ENCODE results near the gene EDDM13. TPM values are rescaled to one million over a fixed set of nuclear protein-coding genes. Genes with fewer than 3 reads are reported as not detected.
A peak's percentile ranks its signal among the peaks of the same experiment; 100 is the strongest.
"Not testable (repeated sequence)": the region's sequence is repeated elsewhere in the genome, so short reads cannot be mapped to it uniquely, and the experiment has no call there.

The EDDM13 gene
- total RNA-seq, 3 donors from 2014 or later, result 0.46 to 0.98 (median 0.91) TPM

DNA sequence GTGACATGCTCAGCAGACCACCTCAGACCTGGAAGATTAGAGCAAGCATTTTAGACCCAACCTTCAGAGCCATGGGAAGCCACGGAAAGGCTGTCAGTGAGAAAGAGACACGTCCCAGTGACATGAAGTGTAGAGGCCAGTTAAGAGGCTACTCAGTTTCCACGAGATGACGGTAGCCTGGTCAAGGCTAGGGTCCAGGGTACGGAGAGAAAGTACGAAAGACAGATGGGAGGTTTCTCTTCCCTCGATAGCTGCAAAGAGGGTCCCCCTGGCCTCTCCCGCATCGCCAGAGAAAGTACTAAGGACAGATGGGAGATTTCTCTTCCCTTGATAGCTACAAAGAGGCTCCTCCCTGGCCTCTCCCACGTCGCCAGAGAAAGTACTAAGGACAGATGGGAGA, 33.5 kb downstream of the EDDM13 start:
- no peaks in the 10 kb centered on the region for H3K9me3 Mint-ChIP-seq
- H3K4me1 Mint-ChIP-seq (ENCODE audit: low read depth), result peaks cover 16% of the 10 kb centered on the region
- H3K4me3 Mint-ChIP-seq, result no peak overlapping the region
- peaks cover 29% of the 10 kb centered on the region for H3K36me3 Mint-ChIP-seq (ENCODE audit: insufficient read depth)
- no peaks in the 10 kb centered on the region for H3K27me3 Mint-ChIP-seq (ENCODE audit: low read depth)
- no peak for DNase-seq
- no peak for ATAC-seq

GRCh38 chr19:56307062-56307461, 34.5 kb downstream of the EDDM13 start:
- H3K36me3 Mint-ChIP-seq (ENCODE audit: insufficient read depth), result peaks cover 32% of the 10 kb centered on the region
- H3K27me3 Mint-ChIP-seq (ENCODE audit: low read depth); H3K4me1 Mint-ChIP-seq (ENCODE audit: low read depth); H3K9me3 Mint-ChIP-seq; DNase-seq; ATAC-seq; H3K4me3 Mint-ChIP-seq: not testable (repeated sequence)

DNA sequence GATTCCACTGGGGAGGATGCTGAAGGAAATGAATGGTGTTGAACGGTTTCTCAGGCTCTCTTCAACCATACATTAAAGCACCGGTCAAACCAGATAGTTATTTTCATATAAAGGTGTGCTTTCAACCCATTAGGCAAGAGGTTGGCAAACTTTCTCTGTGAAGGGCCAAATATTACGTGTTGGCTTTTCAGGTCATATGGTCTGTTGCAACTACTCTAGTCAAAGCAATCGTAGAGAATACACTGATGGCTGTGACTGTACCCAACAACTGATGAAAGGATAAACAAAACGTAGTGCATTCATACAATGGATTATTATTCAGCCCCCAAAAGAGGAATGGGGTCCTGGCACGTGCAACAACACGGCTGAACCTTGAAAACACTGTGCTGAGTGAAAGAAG, 36.2 kb downstream of the EDDM13 start:
- Mint-ChIP-seq H3K9me3 (peaks cover 4% of the 10 kb centered on the region), H3K4me1 (ENCODE audit: low read depth) (peaks cover 18% of the 10 kb centered on the region), H3K4me3 (no peak overlapping the region), H3K36me3 (ENCODE audit: insufficient read depth) (peaks cover 32% of the 10 kb centered on the region), H3K27me3 (ENCODE audit: low read depth) (no peaks in the 10 kb centered on the region)
- no peak for ATAC-seq
- no peak for DNase-seq

GRCh38 chr19:56309511-56310185, 37.1 kb downstream of the EDDM13 start:
- peak; percentile 36 for DNase-seq
- ATAC-seq, result peak; percentile 32 to 52

GRCh38 chr19:56310462-56310861, 37.9 kb downstream of the EDDM13 start:
- Mint-ChIP-seq H3K4me3 (no peak overlapping the region), H3K27me3 (ENCODE audit: low read depth) (no peaks in the 10 kb centered on the region), H3K4me1 (ENCODE audit: low read depth) (peaks cover 20% of the 10 kb centered on the region), H3K9me3 (peaks cover 4% of the 10 kb centered on the region), H3K36me3 (ENCODE audit: insufficient read depth) (peaks cover 23% of the 10 kb centered on the region)
- DNase-seq (no peak), ATAC-seq (no peak)

More at GRCh38 chr19:56309511-56310185, 37.1 kb downstream of the EDDM13 start:
- no peak overlapping the region for H3K4me3 Mint-ChIP-seq
- H3K36me3 Mint-ChIP-seq (ENCODE audit: insufficient read depth), result peaks cover 27% of the 10 kb centered on the region
- no peaks in the 10 kb centered on the region for H3K27me3 Mint-ChIP-seq (ENCODE audit: low read depth)
- H3K4me1 Mint-ChIP-seq (ENCODE audit: low read depth), result peaks cover 23% of the 10 kb centered on the region
- H3K9me3 Mint-ChIP-seq, result peaks cover 4% of the 10 kb centered on the region

- H3K4me1 Mint-ChIP-seq (ENCODE audit: low read depth), result peaks cover 23% of the 10 kb centered on the region
- H3K9me3 Mint-ChIP-seq, result peaks cover 4% of the 10 kb centered on the region
- DNase-seq, result no peak
- peaks cover 21% of the 10 kb centered on the region for H3K36me3 Mint-ChIP-seq (ENCODE audit: insufficient read depth)
- H3K27me3 Mint-ChIP-seq (ENCODE audit: low read depth), result no peaks in the 10 kb centered on the region
- H3K4me3 Mint-ChIP-seq, result no peak overlapping the region
- no peak for ATAC-seq
These were observed 39.8 kb downstream of the EDDM13 start for GRCh38 chr19:56312342-56312741.

- Mint-ChIP-seq H3K9me3 (peaks cover 4% of the 10 kb centered on the region), H3K27me3 (ENCODE audit: low read depth) (no peaks in the 10 kb centered on the region), H3K36me3 (ENCODE audit: insufficient read depth) (peaks cover 21% of the 10 kb centered on the region), H3K4me1 (ENCODE audit: low read depth) (peaks cover 23% of the 10 kb centered on the region), H3K4me3 (peak overlapping the region; percentile 83)
- no peak for DNase-seq
- no peak for ATAC-seq
These were observed 40.5 kb downstream of the EDDM13 start for GRCh38 chr19:56312787-56313657.

DNA sequence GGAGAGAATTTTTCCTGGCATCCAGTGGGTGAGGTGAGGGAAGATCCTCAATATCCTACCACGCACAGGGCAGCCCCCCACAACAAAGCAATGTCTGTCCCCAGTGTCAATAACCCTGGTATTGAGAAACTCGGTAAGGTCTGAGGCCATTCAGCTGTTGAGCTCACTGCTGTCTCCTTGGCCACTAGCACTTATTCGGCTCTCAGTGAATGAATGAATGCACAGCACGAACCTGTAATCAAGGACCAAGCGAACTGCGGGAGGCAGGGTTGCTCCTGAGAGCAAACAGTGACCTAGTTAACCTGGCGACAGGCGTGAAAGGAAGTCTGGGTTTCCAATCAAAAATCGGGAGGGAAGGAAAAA, 41.5 kb downstream of the EDDM13 start:
- DNase-seq (no peak), ATAC-seq (no peak)
- Mint-ChIP-seq H3K4me3 (peak overlapping the region; percentile 83), H3K4me1 (ENCODE audit: low read depth) (peaks cover 23% of the 10 kb centered on the region), H3K27me3 (ENCODE audit: low read depth) (no peaks in the 10 kb centered on the region), H3K36me3 (ENCODE audit: insufficient read depth) (peaks cover 17% of the 10 kb centered on the region), H3K9me3 (peaks cover 4% of the 10 kb centered on the region)

GRCh38 chr19:56314381-56315076, 42.0 kb downstream of the EDDM13 start, which contains the start of gene ZSCAN5A:
TSS of gene ZSCAN5A (minus strand) at chr19:56314839. CDS start at chr19:56225046, 89,793 bp downstream.
- Mint-ChIP-seq H3K4me1 (ENCODE audit: low read depth) (peaks cover 23% of the 10 kb centered on the region), H3K4me3 (peak within 1 kb of the TSS; percentile 83), H3K27me3 (ENCODE audit: low read depth) (no peaks in the 10 kb centered on the region), H3K36me3 (ENCODE audit: insufficient read depth) (peaks cover 15% of the 10 kb centered on the region), H3K9me3 (peaks cover 4% of the 10 kb centered on the region)
- ATAC-seq, result peak; percentile 86 to 90
- DNase-seq, result peak; percentile 98

DNA sequence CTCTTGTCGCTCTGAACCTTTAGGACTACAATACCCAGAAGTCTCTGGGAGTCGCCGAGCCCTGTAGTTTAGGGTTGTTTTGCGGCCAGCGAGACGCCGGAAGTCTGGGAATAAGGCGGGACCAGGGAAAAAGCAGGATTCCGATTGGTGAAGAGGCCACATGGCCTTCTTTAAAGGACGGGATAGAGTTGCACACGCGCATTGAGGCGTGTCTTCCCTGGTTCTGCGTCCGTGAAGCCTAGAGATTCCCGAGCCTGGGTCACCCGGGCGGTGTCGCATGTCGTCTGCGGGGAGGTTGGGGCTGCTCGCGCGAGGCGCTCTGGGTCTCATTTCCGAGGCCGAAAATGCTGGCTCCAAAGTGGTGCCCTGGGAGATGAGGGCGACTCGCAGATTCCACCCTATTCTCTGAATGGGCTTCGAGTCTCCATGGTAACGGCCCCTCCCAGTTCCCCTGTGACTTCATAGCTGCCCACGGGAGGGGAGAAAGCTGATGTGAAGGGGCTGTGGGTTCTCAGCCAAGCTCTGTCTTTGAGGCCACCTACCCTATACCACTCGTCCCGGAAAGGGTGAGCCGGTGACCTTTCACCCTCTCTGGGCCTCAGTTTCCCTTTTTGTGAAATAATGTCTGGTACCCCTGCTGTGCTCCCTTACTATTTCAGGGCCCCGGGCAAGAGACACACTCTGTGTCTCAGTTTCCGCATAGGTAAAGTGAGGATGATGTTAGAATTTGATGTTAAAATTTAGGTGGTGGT, 42.7 kb downstream of the EDDM13 start:
- peaks cover 23% of the 10 kb centered on the region for H3K4me1 Mint-ChIP-seq (ENCODE audit: low read depth)
- H3K27me3 Mint-ChIP-seq (ENCODE audit: low read depth), result no peaks in the 10 kb centered on the region
- DNase-seq, result peak; percentile 87
- peak overlapping the region; percentile 83 for H3K4me3 Mint-ChIP-seq
- ATAC-seq, result peak; percentile 87 to 89
- H3K9me3 Mint-ChIP-seq, result peaks cover 4% of the 10 kb centered on the region
- peaks cover 10% of the 10 kb centered on the region for H3K36me3 Mint-ChIP-seq (ENCODE audit: insufficient read depth)

- Mint-ChIP-seq H3K36me3 (ENCODE audit: insufficient read depth) (peaks cover 5% of the 10 kb centered on the region), H3K27me3 (ENCODE audit: low read depth) (no peaks in the 10 kb centered on the region), H3K9me3 (peaks cover 4% of the 10 kb centered on the region), H3K4me3 (no peak overlapping the region), H3K4me1 (ENCODE audit: low read depth) (peaks cover 23% of the 10 kb centered on the region)
- DNase-seq (no peak), ATAC-seq (no peak)
These were observed 44.2 kb downstream of the EDDM13 start for GRCh38 chr19:56316728-56317127.

DNA sequence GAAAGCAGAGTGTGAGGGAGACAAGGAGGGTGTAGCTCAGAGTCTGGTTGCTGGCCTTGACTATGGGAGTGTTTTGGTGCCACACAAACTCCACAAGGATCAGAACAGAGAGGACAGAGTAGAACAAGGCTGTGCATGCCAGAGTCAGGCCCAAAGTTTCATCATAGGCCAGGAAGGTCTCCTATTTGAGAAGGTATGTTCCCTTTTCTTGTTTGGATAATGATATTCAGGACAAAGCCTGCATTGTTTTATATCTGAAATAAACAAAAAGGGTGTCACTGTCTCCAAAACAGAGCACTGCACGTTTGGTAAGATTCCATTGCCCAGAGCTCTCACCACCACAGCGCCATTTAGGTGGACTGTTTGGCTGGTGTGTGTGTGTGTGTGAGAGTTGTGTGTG, 45.2 kb downstream of the EDDM13 start:
- no peak overlapping the region for H3K4me3 Mint-ChIP-seq

DNA sequence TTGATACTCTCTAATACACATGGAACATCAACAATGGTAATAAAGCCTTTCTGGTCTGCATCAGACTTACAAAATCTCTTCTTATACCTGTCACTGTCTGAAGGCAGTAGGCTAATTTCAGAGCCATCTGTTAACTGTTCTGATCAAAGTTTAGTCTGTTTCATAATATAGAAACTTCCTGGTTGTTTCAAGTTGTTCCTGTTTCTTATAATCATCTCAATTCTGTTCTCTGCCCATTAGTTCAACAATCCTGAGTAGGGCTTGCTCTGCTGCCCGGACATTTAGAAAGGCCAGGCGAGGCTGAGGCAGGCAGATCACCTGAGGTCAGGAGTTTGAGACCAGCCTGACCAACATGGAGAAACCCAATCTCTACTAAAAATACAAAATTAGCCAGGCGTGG, 47.4 kb downstream of the EDDM13 start:
- Mint-ChIP-seq H3K36me3 (ENCODE audit: insufficient read depth) (no peaks in the 10 kb centered on the region), H3K4me1 (ENCODE audit: low read depth) (peaks cover 6% of the 10 kb centered on the region), H3K9me3 (peaks cover 5% of the 10 kb centered on the region), H3K4me3 (no peak overlapping the region), H3K27me3 (ENCODE audit: low read depth) (peaks cover 4% of the 10 kb centered on the region)
- ATAC-seq (no peak), DNase-seq (no peak)

More for the DNA sequence above, 45.2 kb downstream of the EDDM13 start:
- Mint-ChIP-seq H3K27me3 (ENCODE audit: low read depth) (no peaks in the 10 kb centered on the region), H3K4me1 (ENCODE audit: low read depth) (peaks cover 21% of the 10 kb centered on the region), H3K36me3 (ENCODE audit: insufficient read depth) (peaks cover 4% of the 10 kb centered on the region), H3K9me3 (peaks cover 4% of the 10 kb centered on the region)
- no peak for DNase-seq
- no peak for ATAC-seq
